ENCODE measurements around the gene CALHM2.

DNA sequence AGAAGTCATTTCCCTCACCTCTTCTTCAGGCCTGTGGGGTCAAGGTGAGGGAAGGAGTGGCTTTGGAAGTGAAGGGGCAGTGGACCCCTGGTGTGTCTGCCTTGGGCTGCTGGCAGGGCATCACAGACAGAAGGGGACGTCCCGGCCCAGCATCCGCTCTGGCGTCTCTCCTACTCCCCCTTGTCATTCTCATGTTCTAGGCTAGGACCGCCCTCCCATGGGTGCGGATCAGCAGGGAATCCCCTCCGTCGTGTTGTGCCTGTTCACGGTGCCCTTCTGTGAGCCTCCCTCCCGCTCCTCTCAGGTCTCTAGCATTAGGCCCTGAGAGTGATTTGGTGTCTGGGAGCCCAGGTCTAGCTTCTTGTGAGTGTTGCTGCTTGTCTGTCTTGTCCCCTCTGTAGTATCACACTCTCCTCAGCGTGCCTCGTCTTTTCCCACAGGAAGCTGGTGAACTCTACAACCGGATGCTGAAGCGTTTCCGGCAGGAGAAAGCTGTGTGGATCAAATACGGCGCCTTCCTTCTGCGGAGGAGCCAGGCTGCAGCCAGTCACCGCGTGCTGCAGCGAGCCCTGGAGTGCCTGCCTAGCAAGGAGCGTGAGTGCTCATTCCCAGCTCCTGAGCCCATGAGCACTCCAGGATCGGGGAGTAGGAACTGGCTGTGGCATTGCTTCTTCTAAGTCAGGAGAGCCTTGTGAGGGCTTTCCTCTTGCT is 8.5 kb downstream of the CALHM2 start:
- TF ChIP-seq, protein P1, sequence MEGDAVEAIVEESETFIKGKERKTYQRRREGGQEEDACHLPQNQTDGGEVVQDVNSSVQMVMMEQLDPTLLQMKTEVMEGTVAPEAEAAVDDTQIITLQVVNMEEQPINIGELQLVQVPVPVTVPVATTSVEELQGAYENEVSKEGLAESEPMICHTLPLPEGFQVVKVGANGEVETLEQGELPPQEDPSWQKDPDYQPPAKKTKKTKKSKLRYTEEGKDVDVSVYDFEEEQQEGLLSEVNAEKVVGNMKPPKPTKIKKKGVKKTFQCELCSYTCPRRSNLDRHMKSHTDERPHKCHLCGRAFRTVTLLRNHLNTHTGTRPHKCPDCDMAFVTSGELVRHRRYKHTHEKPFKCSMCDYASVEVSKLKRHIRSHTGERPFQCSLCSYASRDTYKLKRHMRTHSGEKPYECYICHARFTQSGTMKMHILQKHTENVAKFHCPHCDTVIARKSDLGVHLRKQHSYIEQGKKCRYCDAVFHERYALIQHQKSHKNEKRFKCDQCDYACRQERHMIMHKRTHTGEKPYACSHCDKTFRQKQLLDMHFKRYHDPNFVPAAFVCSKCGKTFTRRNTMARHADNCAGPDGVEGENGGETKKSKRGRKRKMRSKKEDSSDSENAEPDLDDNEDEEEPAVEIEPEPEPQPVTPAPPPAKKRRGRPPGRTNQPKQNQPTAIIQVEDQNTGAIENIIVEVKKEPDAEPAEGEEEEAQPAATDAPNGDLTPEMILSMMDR (IDR thresholded peaks at IDR 0.05; ENCODE audit: extremely low read depth in 1 of 2, insufficient read depth in 1 of 2, low read depth in 1 of 2, low read length in 2 of 2) = no peak
- TF ChIP-seq POLR2AphosphoS5 (IDR thresholded peaks at IDR 0.05; ENCODE audit: insufficient read depth, low read depth, low read length) (no peak), EZH2 (IDR thresholded peaks at IDR 0.05; ENCODE audit: borderline replicate concordance, low read depth, low read length, severe bottlenecking) (no peak), POLR2A (IDR thresholded peaks at IDR 0.05; ENCODE audit: low read depth, low read length) (no peak)
- TF ChIP-seq, protein P2, sequence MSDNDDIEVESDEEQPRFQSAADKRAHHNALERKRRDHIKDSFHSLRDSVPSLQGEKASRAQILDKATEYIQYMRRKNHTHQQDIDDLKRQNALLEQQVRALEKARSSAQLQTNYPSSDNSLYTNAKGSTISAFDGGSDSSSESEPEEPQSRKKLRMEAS (IDR thresholded peaks at IDR 0.05; ENCODE audit: insufficient read depth, insufficient read length) = no peak

Measured in endothelial cell of umbilical vein (primary cell).